Left kidney (tissue), 2 donors: ENCODE data around the gene CNOT9. TPM values are rescaled to one million over a fixed set of nuclear protein-coding genes. Genes with fewer than 3 reads are reported as not detected.

Experiments used
- DNase-seq: peaks from one replicate; pipeline ENCODE4 v3.0.0-alpha.2; 2013
- polyA plus RNA-seq: library from polyadenylated mRNA; unstranded; fragments of 120-200 nt; gene quantifications from one replicate; pipeline ENCODE4 v1.2.1, GENCODE V29; 2013; ENCODE audit not compliant: insufficient read length

Gene CNOT9
- polyA plus RNA-seq, 1 donor: 77.2 TPM

DNA sequence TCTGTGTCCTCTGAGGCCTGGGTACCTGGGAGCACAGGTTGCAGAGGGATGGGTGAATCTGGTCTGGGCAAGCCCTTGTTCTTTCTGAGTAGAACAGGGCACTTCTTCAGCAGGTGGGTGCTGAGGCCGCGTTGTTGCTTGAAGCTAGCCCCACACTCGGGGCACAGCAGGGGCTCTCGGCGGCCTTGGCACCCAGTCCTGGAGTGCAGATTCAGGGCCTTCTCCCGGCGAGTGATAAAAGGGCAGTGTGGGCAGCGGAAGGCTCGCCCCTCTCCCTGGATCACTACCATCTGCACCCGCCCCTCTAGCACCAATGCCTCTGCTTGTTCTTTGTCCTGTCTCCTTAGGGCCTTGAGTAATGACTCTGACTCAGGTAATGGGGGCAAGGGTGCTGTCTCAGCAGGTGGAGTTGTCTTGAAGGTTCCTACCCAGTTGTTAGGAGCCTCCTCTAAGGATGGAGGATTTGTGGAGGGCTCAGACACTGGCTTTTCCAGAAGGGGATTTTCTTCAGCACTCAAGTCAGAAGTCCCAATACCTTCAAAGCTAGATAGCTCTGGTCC is 75.2 kb downstream of the CNOT9 start:
- DNase-seq: no peak

DNA sequence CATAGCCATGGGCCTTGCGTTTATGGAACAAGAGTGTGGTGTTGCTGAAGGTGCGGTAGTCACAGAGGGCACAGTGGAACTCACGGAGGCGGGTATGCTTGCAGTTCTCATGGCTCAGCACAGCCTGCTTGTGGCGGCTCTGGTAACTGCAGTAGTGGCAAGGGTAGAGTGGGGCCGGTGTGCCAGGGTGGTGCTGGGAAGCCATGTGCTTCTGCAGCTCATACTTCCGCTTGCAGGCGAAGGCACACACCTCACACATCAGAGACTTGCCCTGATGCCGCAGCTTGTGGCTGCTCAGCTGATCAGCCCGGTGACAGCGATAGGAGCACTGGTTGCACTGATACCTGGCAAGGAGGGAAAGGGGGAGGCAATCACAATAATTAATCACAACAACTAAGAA is 76.1 kb downstream of the CNOT9 start:
- DNase-seq: no peak

DNA sequence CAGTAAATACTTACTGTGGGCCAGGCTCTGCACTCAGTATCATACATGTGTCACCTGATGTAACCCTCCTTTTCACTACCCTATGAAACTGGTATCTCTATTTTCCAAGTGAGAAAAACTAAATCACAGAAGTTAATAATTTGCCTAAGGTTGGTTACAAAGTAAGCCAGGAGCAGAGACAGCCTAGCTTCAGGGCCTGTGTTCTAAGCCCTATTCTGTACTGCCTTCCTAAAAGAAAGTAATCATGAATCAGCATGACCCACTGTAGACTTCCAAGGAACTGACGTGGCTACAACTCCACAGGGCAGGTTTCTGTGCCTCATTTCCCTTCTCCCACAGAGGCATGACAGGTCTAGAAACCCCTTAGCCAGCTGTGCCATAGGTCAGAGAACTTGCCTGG is 76.5 kb downstream of the CNOT9 start:
- DNase-seq: no peak

Other genes with a start within 250 kb of the CNOT9 start
- 5.0 TPM for gene CATIP, start 212.0 kb upstream of the CNOT9 start, polyA plus RNA-seq
- 0.58 TPM for gene SLC11A1, start 186.6 kb upstream of the CNOT9 start, polyA plus RNA-seq
- gene CTDSP1, start 169.0 kb upstream of the CNOT9 start, polyA plus RNA-seq: 122 TPM
- gene VIL1, start 149.7 kb upstream of the CNOT9 start, polyA plus RNA-seq: 23.3 TPM
- gene USP37, start 488 bp upstream of the CNOT9 start, polyA plus RNA-seq: 17.6 TPM
- 11.9 TPM for gene PLCD4, start 39.1 kb downstream of the CNOT9 start, polyA plus RNA-seq
- 20.3 TPM for gene ZNF142, start 90.8 kb downstream of the CNOT9 start, polyA plus RNA-seq
- 58.6 TPM for gene BCS1L, start 90.8 kb downstream of the CNOT9 start, polyA plus RNA-seq
- 50.9 TPM for gene RNF25, start 103.2 kb downstream of the CNOT9 start, polyA plus RNA-seq
- 115 TPM for gene STK36, start 103.2 kb downstream of the CNOT9 start, polyA plus RNA-seq
- 47.2 TPM for gene TTLL4, start 142.0 kb downstream of the CNOT9 start, polyA plus RNA-seq
- gene CYP27A1, start 213.3 kb downstream of the CNOT9 start, polyA plus RNA-seq: 49.7 TPM